PC-9 (cell line): Measurements from ENCODE around the gene CUX1. TPM values are rescaled to one million over a fixed set of nuclear protein-coding genes. Genes with fewer than 3 reads are reported as not detected.

Experiments
- BruUV-seq: library from RNA; stranded (reverse); fragments of 400-500 nt; replicated peaks from 2 replicates; lab custom pipeline; 2021; lab: Mats Ljungman, UMichigan
- CTCF ChIA-PET: fragments of 300-600 bp; sonication (Branson Sonifier 250); formaldehyde crosslinking; loops from one replicate; lab custom pipeline; 2022; ENCODE audit warnings: antibody characterized with exemption; lab: Charles Lee
- POLR2A ChIA-PET: fragments of 300-600 bp; sonication (Branson Sonifier 250); formaldehyde crosslinking; loops from one replicate; lab custom pipeline; 2022; ENCODE audit warnings: antibody characterized with exemption; ENCODE audit not compliant: unreplicated experiment; lab: Charles Lee
- DNase-seq, 2 experiments: peaks; one replicate each; pipeline versions ENCODE4 v3.0.0 to v3.0.0-alpha.2; 2015 to 2022; ENCODE audit warnings: mixed read lengths in 1 of 2
- H2AFZ ChIP-seq: fragments of 200-600 bp; sonication (generic); 2 replicates; pipeline ENCODE4 v1.8.1; 2017; ENCODE audit warnings: antibody characterized with exemption
- H3F3A ChIP-seq: fragments of 200-600 bp; sonication (generic); 2 replicates; pipeline ENCODE4 v1.8.1; 2017; ENCODE audit warnings: antibody characterized with exemption, mild to moderate bottlenecking, low read depth; ENCODE audit not compliant: insufficient read depth
- H3K27ac ChIP-seq: fragments of 200-600 bp; sonication (generic); 2 replicates; pipeline ENCODE4 v1.6.1; 2016; ENCODE audit warnings: mixed run types
- H3K27me3 ChIP-seq: fragments of 200-600 bp; sonication (generic); 2 replicates; pipeline ENCODE4 v1.6.1; 2016; ENCODE audit warnings: low read depth, mixed run types; ENCODE audit not compliant: insufficient read depth
- H3K36me3 ChIP-seq: fragments of 200-600 bp; sonication (generic); 2 replicates; pipeline ENCODE4 v1.6.1; 2016; ENCODE audit warnings: low read depth, mixed run types
- H3K4me1 ChIP-seq: fragments of 200-600 bp; sonication (generic); replicated peaks from 2 replicates; pipeline ENCODE4 v1.6.1; 2016; ENCODE audit warnings: mixed run types; ENCODE audit not compliant: insufficient read depth
- H3K4me2 ChIP-seq: fragments of 200-600 bp; sonication (generic); 2 replicates; pipeline ENCODE4 v1.6.1; 2017; ENCODE audit warnings: mixed run types
- H3K4me3 ChIP-seq: fragments of 200-600 bp; sonication (generic); 2 replicates; pipeline ENCODE4 v1.6.1; 2016; ENCODE audit warnings: mixed run types
- H3K79me2 ChIP-seq: fragments of 200-600 bp; sonication (generic); 2 replicates; pipeline ENCODE4 v1.6.1; 2017; ENCODE audit warnings: low read depth, mixed run types
- H3K9me2 ChIP-seq: fragments of 200-600 bp; sonication (generic); 2 replicates; pipeline ENCODE4 v1.8.1; 2017; ENCODE audit warnings: mild to moderate bottlenecking; ENCODE audit not compliant: insufficient read depth
- H3K9me3 ChIP-seq: fragments of 200-600 bp; sonication (generic); 2 replicates; pipeline ENCODE4 v1.8.1; 2016; ENCODE audit warnings: low read depth; ENCODE audit not compliant: insufficient read depth
- H4K20me1 ChIP-seq: fragments of 200-600 bp; sonication (generic); 2 replicates; pipeline ENCODE4 v1.8.1; 2017; ENCODE audit not compliant: insufficient read depth
- CTCF ChIP-seq: fragments of 200-600 bp; sonication (generic); conservative IDR thresholded peaks from 2 replicates; pipeline ENCODE4 v1.6.1; 2017; ENCODE audit warnings: mixed run types, antibody characterized with exemption, mild to moderate bottlenecking, moderate library complexity
- EZH2 ChIP-seq: fragments of 200-600 bp; sonication (generic); IDR thresholded peaks from 2 replicates; pipeline ENCODE4 v1.8.0; 2017; ENCODE audit warnings: antibody characterized with exemption, low read depth
- intact Hi-C: fragments of 100-400 bp; cut with micrococcal nuclease; formaldehyde crosslinking; loops from one replicate; pipeline ENCODE4 v1.10.0; 2022; ENCODE audit not compliant: unreplicated experiment
- total RNA-seq: library from RNA; stranded (reverse); gene quantifications from 2 replicates; pipeline ENCODE4 v1.2.3, GENCODE V29; 2021

CUX1 gene
- total RNA-seq, 1 experiment from 2014 or later, result 83.3 TPM

- H3K4me3 ChIP-seq, result no peak overlapping the region
- H3F3A ChIP-seq, result peaks cover 4% of the 10 kb centered on the region; the same call in 1 of the 2 replicates
- H3K27me3 ChIP-seq, result no peaks in the 10 kb centered on the region
- POLR2A ChIA-PET, result no interaction called here
- H3K27ac ChIP-seq, result no peak overlapping the region
- CTCF ChIA-PET, result no interaction called here
- no peak overlapping the region for H2AFZ ChIP-seq
- no peaks in the 10 kb centered on the region for H4K20me1 ChIP-seq
- peaks cover 9% of the 10 kb centered on the region for H3K4me1 ChIP-seq
- intact Hi-C loops, result loop anchor here (2.0 kb wide), 1 partner anchor 27 kb away; the partner anchor contains the start of gene SH2B2
- no peaks in the 10 kb centered on the region for H3K9me2 ChIP-seq
- H3K79me2 ChIP-seq, result no peaks in the 10 kb centered on the region
- no peaks in the 10 kb centered on the region for H3K36me3 ChIP-seq
- no peak for TF ChIP-seq CTCF
- no peak for TF ChIP-seq EZH2
- BruUV-seq, result no TSS peak
- no peaks in the 10 kb centered on the region for H3K9me3 ChIP-seq
- DNase-seq, result no peak
- no peak overlapping the region for H3K4me2 ChIP-seq
These were observed 496.8 kb downstream of the CUX1 start for GRCh38 chr7:102313997-102314780.

DNA sequence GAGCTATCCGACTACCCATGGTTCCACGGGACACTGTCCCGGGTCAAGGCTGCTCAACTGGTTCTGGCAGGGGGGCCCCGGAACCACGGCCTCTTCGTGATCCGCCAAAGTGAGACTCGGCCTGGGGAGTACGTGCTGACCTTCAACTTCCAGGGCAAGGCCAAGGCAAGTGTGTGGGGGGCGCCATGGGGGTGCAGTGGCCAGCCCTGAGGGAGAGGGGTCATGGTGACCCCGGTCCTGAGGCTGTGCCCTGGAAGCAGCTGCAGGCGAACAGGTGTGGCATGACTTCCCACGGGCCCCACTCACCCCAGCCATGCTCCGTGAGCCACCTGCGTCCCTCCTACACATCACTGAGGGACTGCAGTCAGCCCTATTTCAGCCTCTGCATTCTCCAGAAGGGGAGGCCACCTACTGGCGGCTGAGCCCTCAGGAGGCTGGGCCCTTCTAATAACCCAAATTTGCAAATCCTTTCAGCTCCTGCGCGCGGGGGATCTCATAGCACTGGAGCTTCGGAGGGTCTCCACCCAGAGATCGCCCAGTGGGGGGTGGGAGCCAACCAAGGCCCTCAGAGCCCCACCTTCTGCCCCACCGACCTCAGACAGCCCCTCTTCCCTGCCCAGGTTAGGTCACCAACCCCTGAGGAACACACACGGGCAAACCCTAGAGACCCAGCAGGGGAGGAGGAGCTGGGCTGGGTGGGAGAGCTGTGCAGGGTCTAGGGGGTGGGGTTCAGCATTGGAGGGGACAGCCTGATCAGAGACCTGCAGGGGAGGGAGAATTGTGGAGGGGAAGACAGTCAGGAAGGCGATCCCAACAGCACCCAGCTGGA, 500.0 kb downstream of the CUX1 start:
- TF ChIP-seq EZH2 (no peak), CTCF (no peak)
- no TSS peak for BruUV-seq
- Histone ChIP-seq H3K9me2 (no peaks in the 10 kb centered on the region), H3K9me3 (no peaks in the 10 kb centered on the region), H3K27ac (no peak overlapping the region), H4K20me1 (no peaks in the 10 kb centered on the region), H3K4me3 (no peak overlapping the region), H3K4me2 (no peak overlapping the region), H3K27me3 (no peaks in the 10 kb centered on the region), H3F3A (peaks cover 10% of the 10 kb centered on the region; the same call in 1 of the 2 replicates), H3K4me1 (peaks cover 4% of the 10 kb centered on the region), H3K79me2 (no peaks in the 10 kb centered on the region), H3K36me3 (no peaks in the 10 kb centered on the region), H2AFZ (no peak overlapping the region)
- DNase-seq, result no peak
- intact Hi-C loops, result no loop called here
- ChIA-PET CTCF (no interaction called here), POLR2A (no interaction called here)

DNA sequence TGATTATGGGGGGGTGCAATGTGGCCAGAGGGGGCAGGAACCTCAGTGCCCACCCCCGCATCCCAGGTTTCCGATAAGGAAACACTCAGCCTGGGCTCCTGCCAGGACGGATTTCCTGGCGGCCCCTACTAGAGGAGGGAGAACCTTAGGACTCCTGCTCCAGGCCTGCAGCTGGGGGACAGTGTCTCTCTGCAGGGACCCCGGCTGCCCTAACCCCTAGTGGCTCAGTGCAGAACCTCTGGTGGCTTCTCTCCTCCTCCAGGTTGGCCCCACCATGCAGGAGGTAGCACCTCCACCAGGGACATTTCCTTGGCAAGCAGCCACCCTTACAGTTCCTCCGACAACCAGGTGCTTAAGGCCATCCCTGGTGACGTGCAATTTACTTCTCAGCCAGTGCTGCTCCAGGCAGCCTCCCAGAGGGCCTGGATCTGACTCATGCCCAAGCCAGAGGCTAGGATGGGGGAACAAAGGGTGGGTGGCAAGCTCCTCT, 501.1 kb downstream of the CUX1 start:
- Histone ChIP-seq H3K4me1 (no peaks in the 10 kb centered on the region), H3K9me3 (no peaks in the 10 kb centered on the region), H3K4me3 (no peak overlapping the region), H3K79me2 (no peaks in the 10 kb centered on the region), H3K4me2 (no peak overlapping the region), H3F3A (peaks cover 10% of the 10 kb centered on the region; the same call in 1 of the 2 replicates), H4K20me1 (no peaks in the 10 kb centered on the region), H3K36me3 (no peaks in the 10 kb centered on the region), H3K9me2 (no peaks in the 10 kb centered on the region), H2AFZ (no peak overlapping the region), H3K27ac (no peak overlapping the region), H3K27me3 (no peaks in the 10 kb centered on the region)
- POLR2A ChIA-PET, result no interaction called here
- intact Hi-C loops, result no loop called here
- TF ChIP-seq CTCF (no peak), EZH2 (no peak)
- BruUV-seq, result no TSS peak
- CTCF ChIA-PET, result no interaction called here
- DNase-seq, result peak; percentile 82 to 83
